Measurements from ENCODE around the gene RPUSD1. TPM values are rescaled to one million over a fixed set of nuclear protein-coding genes. Genes with fewer than 3 reads are reported as not detected.

RPUSD1 gene
- total and polyA plus RNA-seq, 2 donors (not counting 1 experiment from before 2014, with no cell fraction given) = 34.7 to 46.1 TPM

DNA sequence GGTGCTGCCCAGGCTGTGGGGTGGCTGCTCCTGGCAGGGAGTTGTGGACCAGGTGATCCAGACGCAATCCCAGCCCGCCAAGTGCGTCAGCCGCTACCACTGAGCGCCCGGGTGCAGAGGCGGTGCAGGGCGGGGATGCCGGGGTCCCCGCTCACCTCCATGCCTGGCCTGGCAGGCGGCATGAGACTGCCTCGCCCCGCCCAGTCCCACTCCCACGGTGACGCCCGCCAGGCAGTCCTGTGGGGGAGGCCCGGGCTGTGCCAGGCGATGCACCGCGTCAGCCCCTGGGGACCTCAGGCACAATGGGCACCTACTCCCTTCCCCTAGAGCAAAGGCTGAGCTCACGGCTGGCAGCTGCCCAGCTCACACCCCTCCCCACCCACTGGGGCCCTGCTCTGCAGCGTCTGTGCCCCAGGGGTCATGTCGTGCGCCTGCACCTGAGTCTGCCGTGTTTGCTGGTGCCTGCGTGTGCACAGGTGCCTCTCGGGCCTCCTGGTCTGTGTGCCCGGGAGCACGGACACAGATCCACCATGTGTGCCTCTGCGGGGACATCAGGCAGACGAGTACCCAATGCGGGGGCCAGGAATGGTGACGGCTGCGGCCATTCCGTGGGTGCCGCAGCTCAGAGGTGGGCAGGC is 5.3 kb downstream of the RPUSD1 start:
- intact Hi-C loops (cut with micrococcal nuclease) = no loop called here
- Mint-ChIP-seq H3K4me1 (peaks cover 5% of the 10 kb centered on the region), H3K27me3 (peaks cover under 1% of the 10 kb centered on the region), H3K27ac (no peak overlapping the region), H3K4me3 (no peak overlapping the region), H3K9me3 (ENCODE audit: insufficient read depth) (no peaks in the 10 kb centered on the region)
- Histone ChIP-seq H3K27me3 (replicated peaks in 1 of 4; ENCODE audit: control extremely low read depth in 1 of 4, control insufficient read depth in 3 of 4, insufficient read depth in 4 of 4, low read length in 3 of 4) (peaks cover 0 to 24% (median 4%) of the 10 kb centered on the region in 4 experiments), H3K36me3 (replicated peaks in 1 of 2; ENCODE audit: control extremely low read depth in 1 of 2, control insufficient read depth in 1 of 2, extremely low read depth in 1 of 2, insufficient read depth in 2 of 2, low read length in 1 of 2) (peaks cover 0 to 8% of the 10 kb centered on the region in 2 experiments), H3K9ac (ENCODE audit: low read length) (no peak overlapping the region), H3K4me3 (ENCODE audit: control extremely low read depth in 1 of 5, extremely low read depth in 1 of 5, insufficient read depth in 1 of 5, low read depth in 2 of 5, low read length in 4 of 5) (no peak overlapping the region), H3K27ac (ENCODE audit: low read length in 2 of 2) (no peak overlapping the region), H3K9me3 (ENCODE audit: control extremely low read depth in 1 of 3, control insufficient read depth in 2 of 3, insufficient read depth in 1 of 3, low read length in 2 of 3) (no peaks in the 10 kb centered on the region), H3K4me1 (ENCODE audit: control insufficient read depth in 2 of 2, insufficient read depth in 2 of 2, low read length in 2 of 2) (peaks cover 8 to 16% of the 10 kb centered on the region in 2 donors), H4K20me1 (ENCODE audit: control insufficient read depth, insufficient read depth, low read length, poor library complexity, severe bottlenecking) (peaks cover 31% of the 10 kb centered on the region), H3K79me2 (ENCODE audit: control insufficient read depth, insufficient read depth, low read length) (peaks cover 9% of the 10 kb centered on the region), H3K4me2 (replicated peaks; ENCODE audit: low read depth, low read length, poor library complexity, severe bottlenecking) (no peak overlapping the region), H2AFZ (ENCODE audit: insufficient read depth, low read depth, low read length, poor library complexity, severe bottlenecking) (no peak overlapping the region)
- ChIA-PET POLR2A (no interaction called here), CTCF (interaction anchor here (7.4 kb wide), 1 partner anchor 70 kb away, joined by 94 read pairs; the partner anchor contains the start of gene METRN)
- ATAC-seq (ENCODE audit: low read depth) (no peak), DNase-seq (no peak)
- TF ChIP-seq, protein P1, sequence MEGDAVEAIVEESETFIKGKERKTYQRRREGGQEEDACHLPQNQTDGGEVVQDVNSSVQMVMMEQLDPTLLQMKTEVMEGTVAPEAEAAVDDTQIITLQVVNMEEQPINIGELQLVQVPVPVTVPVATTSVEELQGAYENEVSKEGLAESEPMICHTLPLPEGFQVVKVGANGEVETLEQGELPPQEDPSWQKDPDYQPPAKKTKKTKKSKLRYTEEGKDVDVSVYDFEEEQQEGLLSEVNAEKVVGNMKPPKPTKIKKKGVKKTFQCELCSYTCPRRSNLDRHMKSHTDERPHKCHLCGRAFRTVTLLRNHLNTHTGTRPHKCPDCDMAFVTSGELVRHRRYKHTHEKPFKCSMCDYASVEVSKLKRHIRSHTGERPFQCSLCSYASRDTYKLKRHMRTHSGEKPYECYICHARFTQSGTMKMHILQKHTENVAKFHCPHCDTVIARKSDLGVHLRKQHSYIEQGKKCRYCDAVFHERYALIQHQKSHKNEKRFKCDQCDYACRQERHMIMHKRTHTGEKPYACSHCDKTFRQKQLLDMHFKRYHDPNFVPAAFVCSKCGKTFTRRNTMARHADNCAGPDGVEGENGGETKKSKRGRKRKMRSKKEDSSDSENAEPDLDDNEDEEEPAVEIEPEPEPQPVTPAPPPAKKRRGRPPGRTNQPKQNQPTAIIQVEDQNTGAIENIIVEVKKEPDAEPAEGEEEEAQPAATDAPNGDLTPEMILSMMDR (IDR thresholded peaks at IDR 0.05) = no peak
- no peak for TF ChIP-seq EZH2 (IDR thresholded peaks at IDR 0.05; ENCODE audit: borderline replicate concordance, insufficient read depth, low read depth, low read length, poor library complexity, severe bottlenecking)
- 65% methylated on average over 36 of the region's 36 CpGs for WGBS (ENCODE audit: insufficient coverage)

DNA sequence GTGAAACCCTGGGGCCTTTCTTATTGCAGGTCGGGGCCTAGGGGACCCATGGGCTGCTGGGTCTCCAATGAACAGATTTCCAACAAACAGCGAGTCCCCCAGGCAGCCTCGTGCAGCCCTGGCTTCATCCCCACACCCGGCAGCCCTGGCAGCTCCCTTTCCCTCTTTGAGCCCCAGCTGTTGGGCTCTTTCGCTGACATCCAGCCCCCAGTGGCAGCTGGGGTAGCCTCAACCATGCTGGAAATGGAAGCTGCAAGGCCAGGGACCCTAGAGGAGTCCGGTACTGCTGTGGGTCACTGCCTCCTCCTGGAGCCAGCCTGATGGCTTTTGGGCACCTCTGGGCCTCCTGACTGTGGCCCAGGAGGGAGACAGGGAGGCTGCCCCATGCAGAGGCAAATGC is 5.9 kb downstream of the RPUSD1 start:
- CTCF ChIA-PET = interaction anchor here (7.4 kb wide), 1 partner anchor 69 kb away, joined by 94 read pairs; the partner anchor contains the start of gene METRN
- intact Hi-C loops (cut with micrococcal nuclease) = no loop called here
- Histone ChIP-seq H3K9me3 (ENCODE audit: control extremely low read depth in 1 of 3, control insufficient read depth in 2 of 3, insufficient read depth in 1 of 3, low read length in 2 of 3) (no peaks in the 10 kb centered on the region), H3K27ac (ENCODE audit: low read length in 2 of 2) (no peak overlapping the region), H3K36me3 (replicated peaks in 1 of 2; ENCODE audit: control extremely low read depth in 1 of 2, control insufficient read depth in 1 of 2, extremely low read depth in 1 of 2, insufficient read depth in 2 of 2, low read length in 1 of 2) (peaks cover 0 to 8% of the 10 kb centered on the region in 2 experiments), H3K27me3 (replicated peaks in 1 of 4; ENCODE audit: control extremely low read depth in 1 of 4, control insufficient read depth in 3 of 4, insufficient read depth in 4 of 4, low read length in 3 of 4) (peaks cover 0 to 25% (median 5%) of the 10 kb centered on the region in 4 experiments), H3K4me2 (replicated peaks; ENCODE audit: low read depth, low read length, poor library complexity, severe bottlenecking) (no peak overlapping the region), H3K4me3 (ENCODE audit: control extremely low read depth in 1 of 5, extremely low read depth in 1 of 5, insufficient read depth in 1 of 5, low read depth in 2 of 5, low read length in 4 of 5) (no peak overlapping the region), H3K79me2 (ENCODE audit: control insufficient read depth, insufficient read depth, low read length) (peaks cover 3% of the 10 kb centered on the region), H3K9ac (ENCODE audit: low read length) (no peak overlapping the region), H4K20me1 (ENCODE audit: control insufficient read depth, insufficient read depth, low read length, poor library complexity, severe bottlenecking) (peaks cover 25% of the 10 kb centered on the region), H2AFZ (ENCODE audit: insufficient read depth, low read depth, low read length, poor library complexity, severe bottlenecking) (no peak overlapping the region), H3K4me1 (ENCODE audit: control insufficient read depth in 2 of 2, insufficient read depth in 2 of 2, low read length in 2 of 2) (peaks cover 3 to 9% of the 10 kb centered on the region in 2 donors)
- no peak for ATAC-seq (ENCODE audit: low read depth)
- peaks cover 4% of the 10 kb centered on the region for H3K27me3 Mint-ChIP-seq
- H3K4me3 Mint-ChIP-seq = no peak overlapping the region
- POLR2A ChIA-PET = no interaction called here
- H3K9me3 Mint-ChIP-seq (ENCODE audit: insufficient read depth) = no peaks in the 10 kb centered on the region
- WGBS (ENCODE audit: insufficient coverage) = 80% methylated on average over 6 of the region's 6 CpGs
- peaks cover 2% of the 10 kb centered on the region for H3K4me1 Mint-ChIP-seq
- H3K27ac Mint-ChIP-seq = no peak overlapping the region
- no peak for DNase-seq
- TF ChIP-seq, protein P1 (IDR thresholded peaks at IDR 0.05) = no peak
- TF ChIP-seq EZH2 (IDR thresholded peaks at IDR 0.05; ENCODE audit: borderline replicate concordance, insufficient read depth, low read depth, low read length, poor library complexity, severe bottlenecking) = no peak
